ENCODE results near the gene KLHDC7B. TPM values are rescaled to one million over a fixed set of nuclear protein-coding genes. Genes with fewer than 3 reads are reported as not detected.

The KLHDC7B gene
- total and polyA plus RNA-seq, 10 of the 15 experiments (the other 5 are each of a cell fraction or from before 2014, with no cell fraction given), result 0.05 to 2.2 (median 0.93) TPM; not detected in 2

- TF ChIP-seq BHLHE40 (IDR thresholded peaks at IDR 0.05; ENCODE audit: borderline replicate concordance in 1 of 2, low read depth in 2 of 2, low read length in 1 of 2) (no peak), SMARCA5 (IDR thresholded peaks at IDR 0.05) (no peak), CTCF (IDR thresholded peaks at IDR 0.05 in 2 of 3, conservative IDR thresholded peaks at IDR 0.05 in 1 of 3; ENCODE audit: control insufficient read depth in 2 of 3, extremely low read depth in 1 of 3, insufficient read depth in 1 of 3, low read depth in 3 of 3, low read length in 3 of 3) (no peak), KDM1A (IDR thresholded peaks at IDR 0.05; ENCODE audit: borderline replicate concordance) (no peak), TAF1 (IDR thresholded peaks at IDR 0.05; ENCODE audit: borderline replicate concordance, low read depth, low read length) (no peak), PAX8 (IDR thresholded peaks at IDR 0.05) (no peak), CBX3 (IDR thresholded peaks at IDR 0.05; ENCODE audit: borderline replicate concordance, low read depth) (no peak), ZBTB4 (CRISPR knock-in tag; IDR thresholded peaks at IDR 0.05) (no peak), CHD2 (IDR thresholded peaks at IDR 0.05; ENCODE audit: borderline replicate concordance, low read depth, low read length) (no peak), BCL3 (IDR thresholded peaks at IDR 0.05; ENCODE audit: borderline replicate concordance, insufficient read depth, low read depth, low read length, poor library complexity, severe bottlenecking) (no peak), ZNF622 (IDR thresholded peaks at IDR 0.05) (no peak), USF1 (IDR thresholded peaks at IDR 0.05; ENCODE audit: borderline replicate concordance, extremely low read length, insufficient read depth, low read depth, low read length) (no peak), POLR2AphosphoS5 (IDR thresholded peaks at IDR 0.05; ENCODE audit: low read length) (no peak)
Measured at GRCh38 chr22:50551160-50551752, 5.6 kb downstream of the KLHDC7B start (continued).

All from GM12878 (cell line).